Measurements from ENCODE around the gene FMNL1. TPM values are rescaled to one million over a fixed set of nuclear protein-coding genes. Genes with fewer than 3 reads are reported as not detected.

The FMNL1 gene
- polyA plus RNA-seq, 1 experiment: 2.0 TPM

- no peaks in the 10 kb centered on the region for H3K36me3 ChIP-seq (ENCODE audit: control insufficient read depth, insufficient read depth, low read length)
- H3K27me3 ChIP-seq (ENCODE audit: control insufficient read depth, insufficient read depth, low read length): peaks cover 5% of the 10 kb centered on the region; the same call in 1 of the 2 replicates
- no peak for TF ChIP-seq CTCF (IDR thresholded peaks at IDR 0.05; ENCODE audit: insufficient read depth, low read depth, low read length)
- POLR2A ChIA-PET: no interaction called here
- no peak for DNase-seq (ENCODE audit: low read depth)
- CTCF ChIA-PET: interaction anchor here (2.0 to 6.8 kb wide), 4 partner anchors 7 to 163 kb away, joined by 10 to 85 read pairs (median 46); no protein-coding TSS in a partner anchor
- H3K4me3 ChIP-seq (ENCODE audit: low read depth, low read length): no peak overlapping the region
Measured at GRCh38 chr17:45223539-45224528, 2.1 kb downstream of the FMNL1 start.

DNA sequence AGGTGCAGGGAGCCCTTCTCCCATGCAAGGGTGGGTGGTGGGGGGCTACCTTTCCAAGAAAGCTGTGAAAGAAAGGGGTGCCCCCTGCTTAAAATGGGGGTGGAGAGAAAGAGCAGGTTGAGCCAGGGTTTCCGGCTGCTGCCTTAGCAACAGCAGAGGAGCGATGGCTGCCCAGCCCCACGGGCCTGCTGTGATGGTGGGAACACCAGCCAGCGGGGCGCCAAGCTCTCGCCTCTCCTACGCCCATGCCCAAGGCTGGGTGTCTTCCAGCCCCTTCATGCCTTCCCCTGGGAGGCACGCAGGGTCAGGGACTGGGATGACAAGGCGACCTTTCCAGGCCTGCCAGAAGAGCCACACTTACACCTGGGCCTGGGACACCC is 3.0 kb downstream of the FMNL1 start:
- no peak for TF ChIP-seq CTCF (IDR thresholded peaks at IDR 0.05; ENCODE audit: insufficient read depth, low read depth, low read length)
- no peak for DNase-seq (ENCODE audit: low read depth)
- no peaks in the 10 kb centered on the region for H3K36me3 ChIP-seq (ENCODE audit: control insufficient read depth, insufficient read depth, low read length)
- ChIA-PET POLR2A (no interaction called here), CTCF (interaction anchor here (2.6 kb wide), 1 partner anchor 11 kb away, joined by 10 read pairs; no protein-coding TSS in a partner anchor)
- H3K4me3 ChIP-seq (ENCODE audit: low read depth, low read length): no peak overlapping the region
- H3K27me3 ChIP-seq (ENCODE audit: control insufficient read depth, insufficient read depth, low read length): peaks cover 5% of the 10 kb centered on the region; the same call in 1 of the 2 replicates

DNA sequence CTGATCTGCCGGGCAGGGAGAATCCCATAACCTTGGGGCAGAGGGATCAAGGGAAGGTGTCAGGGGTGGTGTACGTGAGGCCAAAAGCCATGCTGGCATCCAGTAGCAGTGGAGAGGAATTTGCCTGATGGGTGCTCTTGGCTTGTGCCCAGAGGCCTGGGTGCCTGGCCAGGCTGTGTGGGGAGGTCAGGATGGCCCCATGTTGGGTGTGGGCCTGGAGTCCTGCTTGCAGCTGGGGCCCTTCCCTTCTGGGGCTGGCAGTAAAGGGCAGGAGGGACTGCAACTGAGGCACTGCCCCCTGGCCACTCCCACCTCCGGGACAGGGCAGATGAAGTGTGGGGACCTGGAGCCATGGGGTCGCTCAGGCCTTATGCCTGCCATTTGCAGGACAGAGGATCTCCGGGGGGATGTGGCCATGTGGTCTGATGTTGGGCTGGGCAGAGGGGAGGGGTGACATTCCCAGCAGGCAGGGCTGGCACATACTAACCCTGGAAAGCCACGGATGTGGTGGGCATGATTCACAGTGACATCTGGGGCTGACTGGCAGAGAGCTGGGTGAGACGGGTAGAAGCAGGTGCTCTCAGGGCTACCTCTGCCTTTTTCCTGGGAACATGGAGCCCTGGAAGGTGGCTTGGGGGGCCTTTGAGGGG is 3.5 kb downstream of the FMNL1 start:
- H3K27me3 ChIP-seq (ENCODE audit: control insufficient read depth, insufficient read depth, low read length): peaks cover 4% of the 10 kb centered on the region; the same call in 1 of the 2 replicates
- no peak for TF ChIP-seq CTCF (IDR thresholded peaks at IDR 0.05; ENCODE audit: insufficient read depth, low read depth, low read length)
- no peaks in the 10 kb centered on the region for H3K36me3 ChIP-seq (ENCODE audit: control insufficient read depth, insufficient read depth, low read length)
- DNase-seq (ENCODE audit: low read depth): no peak
- POLR2A ChIA-PET: no interaction called here
- no peak overlapping the region for H3K4me3 ChIP-seq (ENCODE audit: low read depth, low read length)
- CTCF ChIA-PET: interaction anchor here (0.8 to 2.6 kb wide), 6 partner anchors 10 to 160 kb away, joined by 3 to 10 read pairs (median 4); partner anchors contain the start of gene ACBD4

DNA sequence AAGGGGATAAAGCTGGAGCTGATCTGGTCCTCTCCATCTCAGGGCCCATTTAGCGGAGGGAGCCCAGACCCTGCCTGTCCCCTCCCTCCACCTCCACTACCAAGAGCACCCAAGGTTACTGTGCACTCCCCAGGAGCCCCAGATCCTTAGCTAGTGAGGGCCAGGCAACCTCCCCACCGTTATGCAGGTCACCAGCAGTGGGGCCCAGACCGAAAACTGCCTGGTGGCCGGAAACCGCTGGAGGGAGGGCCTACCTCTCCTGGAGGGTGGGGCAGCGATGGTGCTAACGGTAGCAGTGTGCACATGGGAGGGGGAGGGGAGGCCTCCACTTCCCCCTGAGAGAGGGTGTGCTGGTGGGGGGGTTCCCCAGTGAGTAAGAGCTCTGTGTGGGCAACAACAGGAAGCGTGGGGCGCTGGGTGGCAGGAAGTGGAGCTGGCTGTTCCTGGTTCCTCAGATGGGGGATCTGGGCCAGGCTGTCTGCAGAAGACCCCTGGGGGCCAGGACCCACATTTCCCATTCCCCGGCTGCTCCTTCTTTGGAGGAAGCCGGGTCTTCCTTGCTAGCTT is 4.4 kb downstream of the FMNL1 start:
- TF ChIP-seq CTCF (IDR thresholded peaks at IDR 0.05; ENCODE audit: insufficient read depth, low read depth, low read length): no peak
- Histone ChIP-seq H3K27me3 (ENCODE audit: control insufficient read depth, insufficient read depth, low read length) (peaks cover 2% of the 10 kb centered on the region; the same call in 1 of the 2 replicates), H3K36me3 (ENCODE audit: control insufficient read depth, insufficient read depth, low read length) (no peaks in the 10 kb centered on the region), H3K4me3 (ENCODE audit: low read depth, low read length) (no peak overlapping the region)
- DNase-seq (ENCODE audit: low read depth): no peak
- ChIA-PET CTCF (interaction anchor here (0.8 to 2.6 kb wide), 6 partner anchors 9 to 159 kb away, joined by 3 to 10 read pairs (median 4); partner anchors contain the start of gene ACBD4), POLR2A (no interaction called here)

All from BJ (cell line).